Cardiac muscle cell (in vitro differentiated cells and primary cell): ENCODE data around the gene KRTAP5-11. TPM values are rescaled to one million over a fixed set of nuclear protein-coding genes. Genes with fewer than 3 reads are reported as not detected.
"Not testable (repeated sequence)": the region's sequence is repeated elsewhere in the genome, so short reads cannot be mapped to it uniquely, and the experiment has no call there.

Experiments used
- DNase-seq, 2 donors: peaks; one replicate each; pipeline versions ENCODE4 v3.0.0 to v3.0.0-alpha.2; 2010 to 2017; ENCODE audit warnings: low read depth in 1 of 2, low spot score in 1 of 2
- H3K27ac ChIP-seq: fragments of 200-600 bp; sonication (generic); 2 replicates; pipeline ENCODE4 v1.5.1; 2016
- H3K27me3 ChIP-seq: fragments of 200-600 bp; sonication (generic); 2 replicates; pipeline ENCODE4 v1.6.0; 2016; ENCODE audit warnings: control low read depth
- H3K36me3 ChIP-seq: fragments of 200-600 bp; sonication (generic); 2 replicates; pipeline ENCODE4 v1.5.1; 2016; ENCODE audit warnings: control low read depth
- H3K4me1 ChIP-seq: fragments of 200-600 bp; sonication (generic); 2 replicates; pipeline ENCODE4 v1.8.1; 2017; ENCODE audit warnings: low read depth, mild to moderate bottlenecking, mixed run types
- H3K4me3 ChIP-seq: fragments of 200-600 bp; sonication (generic); 2 replicates; pipeline ENCODE4 v1.5.1; 2016; ENCODE audit warnings: mild to moderate bottlenecking
- H3K9me3 ChIP-seq: fragments of 200-600 bp; sonication (generic); 2 replicates; pipeline ENCODE4 v1.5.1; 2017; ENCODE audit warnings: low read depth, mild to moderate bottlenecking, control low read depth
- polyA plus RNA-seq: library from polyadenylated mRNA; unstranded; fragments of >200 nt; fragmentation: Nextera tagmentation; extraction: Ambion mirVana; gene quantifications from 2 replicates; pipeline ENCODE4 v1.2.1, GENCODE V29; 2016
- total RNA-seq: library from RNA; depleted of rRNA; stranded (reverse); fragments of >200 nt; gene quantifications from 2 replicates; pipeline ENCODE4 v1.2.3, GENCODE V29; 2016
- TF ChIP-seq, protein P1 (sequence below): IDR thresholded peaks from 2 replicates; pipeline ENCODE4 v1.5.1; 2012; ENCODE audit warnings: low read depth, mild to moderate bottlenecking, low read length

Gene KRTAP5-11
- total and polyA plus RNA-seq, 2 experiments from 2014 or later: not detected

DNA sequence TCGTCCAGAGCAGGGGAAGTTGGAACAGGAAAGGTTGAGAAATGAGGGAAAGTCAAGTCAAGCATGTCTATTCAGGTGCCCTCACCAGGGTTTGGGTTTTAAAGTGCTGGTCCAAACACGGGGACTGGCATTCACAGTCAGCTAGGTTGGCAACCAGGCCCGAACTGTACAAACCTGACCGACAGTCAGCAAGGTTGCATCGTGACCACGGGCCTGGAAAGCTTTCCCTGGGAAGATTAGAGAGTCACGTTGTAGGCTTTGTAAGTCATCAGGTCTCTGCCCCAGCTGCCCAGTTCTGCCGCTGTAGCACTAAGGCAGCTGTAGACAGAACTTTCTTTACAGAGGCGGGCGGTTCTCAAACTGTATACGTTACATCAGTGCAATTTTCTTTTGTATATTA, 9.9 kb downstream of the KRTAP5-11 start:
- Histone ChIP-seq H3K4me3 (no peak overlapping the region), H3K27ac (no peak overlapping the region), H3K36me3 (no peaks in the 10 kb centered on the region), H3K9me3 (no peaks in the 10 kb centered on the region), H3K4me1 (peaks cover 5% of the 10 kb centered on the region), H3K27me3 (no peaks in the 10 kb centered on the region)
- TF ChIP-seq, protein P1, sequence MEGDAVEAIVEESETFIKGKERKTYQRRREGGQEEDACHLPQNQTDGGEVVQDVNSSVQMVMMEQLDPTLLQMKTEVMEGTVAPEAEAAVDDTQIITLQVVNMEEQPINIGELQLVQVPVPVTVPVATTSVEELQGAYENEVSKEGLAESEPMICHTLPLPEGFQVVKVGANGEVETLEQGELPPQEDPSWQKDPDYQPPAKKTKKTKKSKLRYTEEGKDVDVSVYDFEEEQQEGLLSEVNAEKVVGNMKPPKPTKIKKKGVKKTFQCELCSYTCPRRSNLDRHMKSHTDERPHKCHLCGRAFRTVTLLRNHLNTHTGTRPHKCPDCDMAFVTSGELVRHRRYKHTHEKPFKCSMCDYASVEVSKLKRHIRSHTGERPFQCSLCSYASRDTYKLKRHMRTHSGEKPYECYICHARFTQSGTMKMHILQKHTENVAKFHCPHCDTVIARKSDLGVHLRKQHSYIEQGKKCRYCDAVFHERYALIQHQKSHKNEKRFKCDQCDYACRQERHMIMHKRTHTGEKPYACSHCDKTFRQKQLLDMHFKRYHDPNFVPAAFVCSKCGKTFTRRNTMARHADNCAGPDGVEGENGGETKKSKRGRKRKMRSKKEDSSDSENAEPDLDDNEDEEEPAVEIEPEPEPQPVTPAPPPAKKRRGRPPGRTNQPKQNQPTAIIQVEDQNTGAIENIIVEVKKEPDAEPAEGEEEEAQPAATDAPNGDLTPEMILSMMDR: no peak
- no peak for DNase-seq

DNA sequence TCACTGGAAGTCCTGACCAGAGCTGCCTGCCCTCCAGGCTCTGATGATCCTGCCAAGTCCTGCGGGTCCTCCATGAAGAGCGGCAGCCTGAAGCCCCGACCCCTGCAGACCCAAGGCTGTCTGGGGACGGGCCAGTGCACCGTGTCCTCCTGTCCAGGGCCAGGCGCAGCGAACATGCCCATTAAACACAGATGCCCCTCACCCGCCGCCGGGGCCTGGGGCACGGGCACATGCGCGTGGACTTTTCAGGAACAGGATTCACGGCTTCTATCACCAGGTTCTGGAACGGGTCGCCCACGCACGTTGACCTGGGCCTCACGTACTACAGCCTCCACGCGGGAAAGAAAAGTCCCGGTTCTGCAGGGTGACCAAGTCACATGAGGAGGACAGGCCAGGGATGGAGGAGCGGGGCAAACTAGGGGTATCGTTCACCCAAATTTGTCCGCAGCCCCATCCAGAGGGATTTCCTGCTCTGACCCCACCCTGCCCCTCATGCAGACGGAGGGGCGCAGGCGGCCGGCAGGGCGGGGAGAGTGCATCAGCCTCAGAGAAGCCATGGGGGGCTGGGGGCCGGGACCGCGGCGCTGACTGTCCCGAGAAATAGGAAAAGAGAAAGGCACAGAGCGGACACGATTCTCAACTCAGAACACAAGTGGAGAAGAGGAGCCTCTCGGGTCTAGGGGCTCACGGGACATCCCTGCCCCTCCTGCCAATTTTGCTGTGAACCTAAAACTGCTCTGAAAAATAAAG, 11.4 kb downstream of the KRTAP5-11 start:
- not testable (repeated sequence) for H3K27me3 ChIP-seq, H3K36me3 ChIP-seq, H3K4me3 ChIP-seq, H3K4me1 ChIP-seq, H3K27ac ChIP-seq, H3K9me3 ChIP-seq, DNase-seq

DNA sequence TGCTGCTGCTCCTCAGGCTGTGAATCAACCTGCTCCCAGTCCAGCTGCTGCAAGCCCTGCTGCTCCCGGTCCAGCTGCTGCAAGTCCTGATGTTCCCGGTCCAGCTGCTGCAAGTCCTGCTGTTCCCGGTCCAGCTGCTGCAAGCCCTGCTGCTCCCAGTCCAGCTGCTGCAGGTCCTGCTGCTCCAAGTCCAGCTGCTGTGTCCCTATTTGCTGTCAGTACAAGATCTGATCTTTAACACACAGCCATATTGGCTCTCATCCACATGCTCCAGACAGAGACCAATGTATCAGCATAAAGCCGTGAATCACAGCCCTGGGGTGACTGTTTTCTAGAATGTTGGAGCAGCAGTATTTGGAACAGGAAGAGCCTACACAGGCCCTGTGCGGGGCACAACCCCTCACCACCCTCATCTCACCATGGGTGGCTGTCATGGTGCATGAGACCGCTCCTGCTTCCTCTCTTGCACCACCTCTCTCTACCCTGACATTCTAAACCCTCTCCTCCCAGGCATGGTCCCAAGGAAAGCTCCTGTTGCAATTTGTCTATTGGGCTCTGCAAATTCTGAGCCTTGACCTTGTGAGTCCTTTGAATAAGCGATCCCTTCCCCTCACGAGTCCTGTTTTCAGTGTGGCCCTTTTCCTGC, 13.8 kb downstream of the KRTAP5-11 start:
- no peaks in the 10 kb centered on the region for H3K4me1 ChIP-seq
- H3K9me3 ChIP-seq: no peaks in the 10 kb centered on the region
- H3K27ac ChIP-seq: no peak overlapping the region
- H3K36me3 ChIP-seq: no peaks in the 10 kb centered on the region
- DNase-seq: peak in 1 of 2 donors; percentile 34
- no peaks in the 10 kb centered on the region for H3K27me3 ChIP-seq
- no peak overlapping the region for H3K4me3 ChIP-seq
- TF ChIP-seq, protein P1: no peak

DNA sequence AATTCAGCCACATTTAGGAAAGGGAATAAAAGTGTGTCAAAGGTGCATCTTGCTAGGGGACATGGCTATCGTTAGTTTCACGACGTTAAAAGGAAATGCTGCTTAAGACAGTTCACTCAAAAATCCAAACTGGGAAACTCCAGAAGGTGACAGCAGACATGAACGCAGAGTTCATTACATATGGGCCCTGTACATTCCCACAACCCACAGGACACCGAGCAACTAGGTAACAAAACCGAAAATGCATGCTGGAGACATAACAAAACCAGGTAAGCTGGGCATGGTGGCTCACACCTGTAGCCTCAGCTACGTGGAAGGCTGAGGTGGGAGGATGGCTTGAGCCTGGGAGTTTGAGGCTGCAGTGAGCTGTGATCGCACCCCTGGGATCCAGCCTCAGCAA, 15.0 kb downstream of the KRTAP5-11 start:
- H3K27ac ChIP-seq, H3K4me1 ChIP-seq, DNase-seq, H3K9me3 ChIP-seq, H3K27me3 ChIP-seq, H3K36me3 ChIP-seq, H3K4me3 ChIP-seq: not testable (repeated sequence)

DNA sequence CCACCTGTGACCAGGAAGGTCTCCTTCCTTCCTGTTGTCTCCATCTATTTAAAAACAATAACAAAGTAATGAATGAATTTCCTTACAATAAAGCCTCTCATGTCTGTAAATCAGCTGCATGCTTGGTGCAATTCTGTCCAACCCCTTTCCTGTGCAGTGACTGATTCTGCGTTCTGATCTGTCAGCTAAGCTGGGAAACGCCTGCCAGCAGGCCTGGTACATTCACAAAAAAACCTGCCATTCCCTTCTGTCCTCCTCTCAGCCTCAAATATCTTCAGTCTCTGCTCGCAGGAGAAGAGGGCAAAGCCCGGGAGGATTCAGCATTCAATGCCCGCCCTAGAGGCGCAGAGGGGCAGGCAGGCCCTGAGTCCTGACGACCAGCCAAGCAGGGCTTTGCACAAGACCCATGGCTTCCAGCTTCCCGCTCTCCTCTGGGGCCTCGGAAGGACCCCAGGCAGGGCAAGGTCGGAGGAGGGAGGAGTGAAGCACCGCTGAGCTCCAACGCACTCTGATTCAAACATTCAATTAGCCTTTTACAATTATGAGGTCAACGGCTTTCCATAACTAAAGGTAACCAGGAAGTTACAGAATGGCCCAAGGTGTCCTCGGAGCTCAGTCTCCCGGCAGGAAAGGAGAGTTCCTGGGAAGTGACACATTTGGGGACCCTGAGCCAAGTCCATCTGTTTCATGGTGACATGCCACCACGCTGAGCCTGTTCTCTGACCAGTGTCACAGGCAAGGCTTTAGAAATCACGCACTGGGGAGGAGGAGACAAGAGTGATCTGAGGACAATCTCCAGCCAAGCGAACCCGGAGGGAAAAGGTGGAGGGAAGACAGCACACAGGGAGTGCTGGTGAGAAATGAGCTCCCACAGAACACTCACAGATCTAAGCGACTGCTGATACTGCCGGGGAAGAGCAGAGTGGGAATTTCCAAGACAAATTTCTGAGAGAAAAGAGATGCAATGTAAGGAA, 15.8 kb downstream of the KRTAP5-11 start:
- H3K4me1 ChIP-seq, H3K27ac ChIP-seq, DNase-seq, H3K27me3 ChIP-seq, H3K36me3 ChIP-seq, H3K9me3 ChIP-seq, H3K4me3 ChIP-seq: not testable (repeated sequence)

DNA sequence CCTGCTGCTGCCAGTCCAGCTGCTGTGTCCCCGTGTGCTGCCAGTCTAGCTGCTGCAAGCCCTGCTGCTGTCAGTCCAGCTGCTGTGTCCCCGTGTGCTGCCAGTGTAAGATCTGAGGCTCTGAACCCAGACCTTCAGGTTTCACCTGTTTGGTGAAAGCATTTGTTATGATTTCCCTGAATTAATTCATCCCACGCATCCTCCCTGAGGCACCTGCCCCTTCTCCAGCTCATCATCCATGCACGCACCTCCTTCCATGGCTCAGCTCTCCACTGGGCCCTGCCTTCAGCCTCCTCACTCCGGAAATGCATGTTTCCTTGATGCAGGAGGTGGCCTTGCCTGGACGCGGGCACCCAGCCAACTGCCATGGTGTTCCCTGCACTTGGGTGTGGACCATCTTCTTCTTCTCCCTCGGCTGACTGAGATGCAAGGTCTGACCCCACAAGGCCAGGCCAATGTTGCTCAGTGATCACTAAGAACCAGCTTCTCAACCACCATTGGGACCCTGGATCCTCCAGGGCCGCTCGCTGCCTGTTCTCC, 16.5 kb downstream of the KRTAP5-11 start:
- no peak for DNase-seq
- H3K27me3 ChIP-seq: no peaks in the 10 kb centered on the region
- H3K27ac ChIP-seq: no peak overlapping the region
- TF ChIP-seq, protein P1: no peak
- no peak overlapping the region for H3K4me3 ChIP-seq
- H3K36me3 ChIP-seq: no peaks in the 10 kb centered on the region
- H3K4me1 ChIP-seq: no peaks in the 10 kb centered on the region
- no peaks in the 10 kb centered on the region for H3K9me3 ChIP-seq
